Chondrocyte (in vitro differentiated cells): ENCODE measurements around the gene ARMS2. TPM values are rescaled to one million over a fixed set of nuclear protein-coding genes. Genes with fewer than 3 reads are reported as not detected.

Source experiments
- DNase-seq: peaks from one replicate; pipeline ENCODE4 v3.0.0; 2021; ENCODE audit warnings: mixed read lengths, low spot score
- H3K27ac Mint-ChIP-seq: one replicate; pipeline ENCODE4 v1.8.0; 2021; ENCODE audit warnings: mild to moderate bottlenecking, moderate library complexity, mixed read lengths; ENCODE audit not compliant: unreplicated experiment
- H3K27me3 Mint-ChIP-seq: 2 replicates; pipeline ENCODE4 v1.8.0; 2021; ENCODE audit warnings: low read depth, mixed read lengths
- H3K36me3 Mint-ChIP-seq: 2 replicates; pipeline ENCODE4 v1.8.0; 2021; ENCODE audit warnings: low read depth, mixed read lengths
- H3K4me1 Mint-ChIP-seq: 2 replicates; pipeline ENCODE4 v1.8.0; 2021; ENCODE audit warnings: low read depth, mild to moderate bottlenecking, mixed read lengths
- H3K4me3 Mint-ChIP-seq: one replicate; pipeline ENCODE4 v1.8.0; 2021; ENCODE audit warnings: mild to moderate bottlenecking, moderate library complexity, mixed read lengths; ENCODE audit not compliant: unreplicated experiment
- H3K9me3 Mint-ChIP-seq: 2 replicates; pipeline ENCODE4 v1.8.0; 2021; ENCODE audit warnings: low read depth, mixed read lengths
- total RNA-seq: library from RNA; stranded (reverse); gene quantifications from 3 replicates; pipeline ENCODE4 v1.2.1, GENCODE V29; 2021
- TF ChIP-seq, protein P1 (sequence below): fragments of 200-600 bp; sonication (generic); IDR thresholded peaks from 2 replicates; pipeline ENCODE4 v1.5.0; 2021; ENCODE audit warnings: antibody characterized with exemption, mild to moderate bottlenecking, moderate library complexity

ARMS2 gene
- total RNA-seq, 1 donor from 2014 or later = 0.62 TPM

DNA sequence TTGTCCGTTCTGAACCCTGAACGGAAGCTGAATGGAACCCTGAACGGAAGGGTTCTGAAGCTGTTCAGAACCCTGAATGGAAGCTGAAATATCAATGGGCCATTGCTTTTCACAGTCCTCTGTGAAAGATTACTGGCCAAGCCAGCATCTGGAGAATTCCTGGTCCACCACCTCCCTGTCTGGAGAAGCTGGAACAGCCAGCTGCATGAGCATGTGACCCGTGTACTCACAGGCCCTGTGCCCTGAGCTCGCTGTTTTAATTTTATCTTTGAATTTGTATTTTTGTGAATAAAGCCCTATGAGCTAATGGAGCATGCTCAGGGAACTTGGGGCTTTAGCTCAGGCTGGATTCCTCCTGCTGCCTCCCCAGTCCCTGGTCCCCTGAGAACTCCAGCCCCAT is 44.1 kb downstream of the ARMS2 start:
- Mint-ChIP-seq H3K9me3 (no peaks in the 10 kb centered on the region), H3K4me3 (no peak overlapping the region), H3K27ac (peak overlapping the region; percentile 87), H3K27me3 (no peaks in the 10 kb centered on the region), H3K36me3 (peaks cover 20% of the 10 kb centered on the region), H3K4me1 (peaks cover 86% of the 10 kb centered on the region)
- no peak for DNase-seq
- TF ChIP-seq, protein P1, sequence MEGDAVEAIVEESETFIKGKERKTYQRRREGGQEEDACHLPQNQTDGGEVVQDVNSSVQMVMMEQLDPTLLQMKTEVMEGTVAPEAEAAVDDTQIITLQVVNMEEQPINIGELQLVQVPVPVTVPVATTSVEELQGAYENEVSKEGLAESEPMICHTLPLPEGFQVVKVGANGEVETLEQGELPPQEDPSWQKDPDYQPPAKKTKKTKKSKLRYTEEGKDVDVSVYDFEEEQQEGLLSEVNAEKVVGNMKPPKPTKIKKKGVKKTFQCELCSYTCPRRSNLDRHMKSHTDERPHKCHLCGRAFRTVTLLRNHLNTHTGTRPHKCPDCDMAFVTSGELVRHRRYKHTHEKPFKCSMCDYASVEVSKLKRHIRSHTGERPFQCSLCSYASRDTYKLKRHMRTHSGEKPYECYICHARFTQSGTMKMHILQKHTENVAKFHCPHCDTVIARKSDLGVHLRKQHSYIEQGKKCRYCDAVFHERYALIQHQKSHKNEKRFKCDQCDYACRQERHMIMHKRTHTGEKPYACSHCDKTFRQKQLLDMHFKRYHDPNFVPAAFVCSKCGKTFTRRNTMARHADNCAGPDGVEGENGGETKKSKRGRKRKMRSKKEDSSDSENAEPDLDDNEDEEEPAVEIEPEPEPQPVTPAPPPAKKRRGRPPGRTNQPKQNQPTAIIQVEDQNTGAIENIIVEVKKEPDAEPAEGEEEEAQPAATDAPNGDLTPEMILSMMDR = no peak

- Mint-ChIP-seq H3K27ac (peak overlapping the region; percentile 87), H3K4me3 (no peak overlapping the region), H3K36me3 (peaks cover 20% of the 10 kb centered on the region), H3K4me1 (peaks cover 85% of the 10 kb centered on the region), H3K27me3 (no peaks in the 10 kb centered on the region), H3K9me3 (no peaks in the 10 kb centered on the region)
- TF ChIP-seq, protein P1 = no peak
- DNase-seq = no peak
Measured at GRCh38 chr10:122499012-122499411, 44.6 kb downstream of the ARMS2 start.

- H3K4me3 Mint-ChIP-seq = no peak overlapping the region
- TF ChIP-seq, protein P1 = peak; percentile 19
- no peak for DNase-seq
- peaks cover 23% of the 10 kb centered on the region for H3K36me3 Mint-ChIP-seq
- H3K27me3 Mint-ChIP-seq = no peaks in the 10 kb centered on the region
- H3K27ac Mint-ChIP-seq = peak overlapping the region; percentile 87
- H3K9me3 Mint-ChIP-seq = no peaks in the 10 kb centered on the region
- peaks cover 85% of the 10 kb centered on the region for H3K4me1 Mint-ChIP-seq
Measured at GRCh38 chr10:122499491-122499941, 45.1 kb downstream of the ARMS2 start.

DNA sequence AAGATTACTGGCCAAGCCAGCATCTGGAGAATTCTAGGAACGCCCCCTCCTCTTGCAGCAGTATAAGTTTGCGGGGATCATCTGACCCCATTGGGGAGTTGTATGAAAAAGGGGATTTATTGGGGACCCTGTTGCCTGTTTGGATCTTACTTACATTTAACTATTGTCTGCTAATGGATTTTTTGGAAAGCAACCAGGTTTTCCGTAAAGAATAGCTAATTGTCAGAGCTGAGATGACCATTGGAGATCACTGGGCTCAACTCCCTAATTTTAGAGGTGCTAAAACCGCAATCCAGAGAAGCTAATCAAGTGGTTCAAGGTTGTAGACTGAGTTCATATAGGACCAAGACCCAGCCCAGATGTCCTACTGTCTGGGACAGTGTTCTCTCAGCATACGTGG is 45.7 kb downstream of the ARMS2 start:
- Mint-ChIP-seq H3K36me3 (peaks cover 27% of the 10 kb centered on the region), H3K4me3 (no peak overlapping the region), H3K9me3 (no peaks in the 10 kb centered on the region), H3K27ac (peak overlapping the region; percentile 87), H3K4me1 (peaks cover 85% of the 10 kb centered on the region), H3K27me3 (no peaks in the 10 kb centered on the region)
- TF ChIP-seq, protein P1 = no peak
- no peak for DNase-seq

DNA sequence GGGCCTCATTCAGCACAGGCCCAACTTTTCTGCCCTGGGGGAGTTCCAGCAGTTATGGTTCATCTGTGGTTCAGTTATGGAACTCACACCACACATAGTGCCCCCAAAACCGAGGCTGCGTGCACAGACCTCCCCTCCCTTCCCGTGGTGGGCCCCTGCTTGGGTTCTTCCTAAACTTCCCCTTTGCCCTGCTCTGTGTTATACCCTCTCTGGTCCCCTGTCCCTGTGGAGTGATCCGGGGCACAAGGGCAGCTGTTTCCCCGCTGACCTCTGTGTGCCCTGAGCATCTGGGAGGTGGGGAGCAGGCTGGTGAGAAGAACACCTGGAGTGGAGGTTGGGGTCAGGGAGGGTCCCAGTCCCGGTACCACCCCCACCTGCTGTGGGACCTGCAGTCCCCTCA is 46.3 kb downstream of the ARMS2 start:
- Mint-ChIP-seq H3K9me3 (no peaks in the 10 kb centered on the region), H3K4me1 (peaks cover 85% of the 10 kb centered on the region), H3K27ac (peak overlapping the region; percentile 87), H3K36me3 (peaks cover 30% of the 10 kb centered on the region), H3K27me3 (no peaks in the 10 kb centered on the region), H3K4me3 (no peak overlapping the region)
- TF ChIP-seq, protein P1 = no peak
- DNase-seq = no peak
